ENCODE measurements around the gene PLEKHA4.

Gene PLEKHA4

DNA sequence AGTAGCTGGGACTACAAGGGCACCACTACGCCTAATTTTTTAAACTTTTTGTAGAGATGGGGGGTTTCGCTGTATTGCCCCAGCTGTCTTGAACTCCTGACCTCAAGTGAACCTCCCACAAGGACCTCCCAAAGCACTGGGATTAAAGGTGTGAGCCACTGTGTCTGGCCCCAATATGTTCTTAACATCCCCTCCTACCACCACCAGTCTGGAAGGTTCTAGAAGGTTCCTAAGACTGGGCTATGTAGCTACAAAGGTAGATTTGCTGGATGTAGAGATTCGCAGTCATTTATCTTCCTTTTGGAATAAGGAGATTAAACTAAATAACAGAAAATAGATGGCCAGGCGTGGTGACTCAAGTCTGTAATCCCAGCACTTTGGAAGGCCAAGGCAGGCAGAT lies 37.5 kb downstream of the PLEKHA4 start:
- TF ChIP-seq FOXP2 (optimal IDR thresholded peaks at IDR 0.05; ENCODE audit: borderline replicate concordance, extremely low read depth, extremely low read length, insufficient read depth), result no peak

DNA sequence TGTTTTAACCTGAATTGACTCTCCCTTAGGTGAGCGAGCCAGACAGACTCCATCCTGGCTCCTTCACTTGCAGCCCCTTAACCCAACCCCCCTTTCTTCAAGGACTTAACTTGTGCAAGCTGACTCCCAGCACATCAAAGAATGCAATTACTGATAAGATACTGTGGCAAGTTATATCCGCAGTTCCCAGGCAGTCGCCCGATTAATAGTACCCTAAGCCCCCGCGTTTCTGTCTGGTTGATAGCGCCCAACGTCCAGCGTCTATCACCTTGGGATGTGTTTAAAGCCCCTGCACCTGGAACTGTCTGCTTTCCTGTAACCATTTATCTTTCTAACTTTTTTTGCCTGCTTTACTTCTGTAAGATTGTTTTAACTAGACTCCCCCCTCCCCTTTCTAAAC lies 38.3 kb downstream of the PLEKHA4 start:
- TF ChIP-seq, protein P1, sequence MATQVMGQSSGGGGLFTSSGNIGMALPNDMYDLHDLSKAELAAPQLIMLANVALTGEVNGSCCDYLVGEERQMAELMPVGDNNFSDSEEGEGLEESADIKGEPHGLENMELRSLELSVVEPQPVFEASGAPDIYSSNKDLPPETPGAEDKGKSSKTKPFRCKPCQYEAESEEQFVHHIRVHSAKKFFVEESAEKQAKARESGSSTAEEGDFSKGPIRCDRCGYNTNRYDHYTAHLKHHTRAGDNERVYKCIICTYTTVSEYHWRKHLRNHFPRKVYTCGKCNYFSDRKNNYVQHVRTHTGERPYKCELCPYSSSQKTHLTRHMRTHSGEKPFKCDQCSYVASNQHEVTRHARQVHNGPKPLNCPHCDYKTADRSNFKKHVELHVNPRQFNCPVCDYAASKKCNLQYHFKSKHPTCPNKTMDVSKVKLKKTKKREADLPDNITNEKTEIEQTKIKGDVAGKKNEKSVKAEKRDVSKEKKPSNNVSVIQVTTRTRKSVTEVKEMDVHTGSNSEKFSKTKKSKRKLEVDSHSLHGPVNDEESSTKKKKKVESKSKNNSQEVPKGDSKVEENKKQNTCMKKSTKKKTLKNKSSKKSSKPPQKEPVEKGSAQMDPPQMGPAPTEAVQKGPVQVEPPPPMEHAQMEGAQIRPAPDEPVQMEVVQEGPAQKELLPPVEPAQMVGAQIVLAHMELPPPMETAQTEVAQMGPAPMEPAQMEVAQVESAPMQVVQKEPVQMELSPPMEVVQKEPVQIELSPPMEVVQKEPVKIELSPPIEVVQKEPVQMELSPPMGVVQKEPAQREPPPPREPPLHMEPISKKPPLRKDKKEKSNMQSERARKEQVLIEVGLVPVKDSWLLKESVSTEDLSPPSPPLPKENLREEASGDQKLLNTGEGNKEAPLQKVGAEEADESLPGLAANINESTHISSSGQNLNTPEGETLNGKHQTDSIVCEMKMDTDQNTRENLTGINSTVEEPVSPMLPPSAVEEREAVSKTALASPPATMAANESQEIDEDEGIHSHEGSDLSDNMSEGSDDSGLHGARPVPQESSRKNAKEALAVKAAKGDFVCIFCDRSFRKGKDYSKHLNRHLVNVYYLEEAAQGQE (IDR thresholded peaks at IDR 0.05; ENCODE audit: insufficient read depth in 1 of 2, low read depth in 2 of 2, low read length in 2 of 2), result no peak
- TF ChIP-seq FOXP2 (optimal IDR thresholded peaks at IDR 0.05; ENCODE audit: borderline replicate concordance, extremely low read depth, extremely low read length, insufficient read depth) (no peak), TAF1 (IDR thresholded peaks at IDR 0.05; ENCODE audit: borderline replicate concordance, insufficient read depth, low read length) (no peak), SIN3A (IDR thresholded peaks at IDR 0.05; ENCODE audit: borderline replicate concordance, insufficient read depth, low read length) (no peak)

DNA sequence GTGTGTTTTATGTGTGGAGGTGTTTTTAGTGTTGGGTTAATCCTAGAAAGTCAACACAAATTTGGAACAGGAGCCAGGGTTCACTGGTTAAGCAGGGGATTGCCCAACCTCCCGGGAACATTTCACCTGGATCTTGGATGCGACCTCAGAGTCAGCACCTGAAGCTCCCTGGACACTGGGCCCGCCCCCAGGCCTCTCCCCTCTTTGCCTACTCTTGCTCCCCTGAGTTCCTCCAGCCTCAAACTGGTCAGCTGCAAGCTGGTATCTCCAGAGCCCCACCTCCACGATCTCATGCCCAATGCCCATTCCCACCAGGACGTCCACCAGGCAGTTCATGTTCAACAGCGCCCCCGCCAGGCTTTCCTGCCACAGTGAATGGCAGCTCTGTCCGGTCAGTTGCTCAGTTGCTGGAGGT lies 41.8 kb downstream of the PLEKHA4 start:
- TF ChIP-seq TAF1 (IDR thresholded peaks at IDR 0.05; ENCODE audit: borderline replicate concordance, insufficient read depth, low read length) (no peak), SIN3A (IDR thresholded peaks at IDR 0.05; ENCODE audit: borderline replicate concordance, insufficient read depth, low read length) (no peak), POLR2AphosphoS5 (IDR thresholded peaks at IDR 0.05; ENCODE audit: low read depth, low read length) (no peak), FOXP2 (optimal IDR thresholded peaks at IDR 0.05; ENCODE audit: borderline replicate concordance, extremely low read depth, extremely low read length, insufficient read depth) (no peak)
- TF ChIP-seq, protein P1 (IDR thresholded peaks at IDR 0.05; ENCODE audit: insufficient read depth in 1 of 2, low read depth in 2 of 2, low read length in 2 of 2), result no peak

DNA sequence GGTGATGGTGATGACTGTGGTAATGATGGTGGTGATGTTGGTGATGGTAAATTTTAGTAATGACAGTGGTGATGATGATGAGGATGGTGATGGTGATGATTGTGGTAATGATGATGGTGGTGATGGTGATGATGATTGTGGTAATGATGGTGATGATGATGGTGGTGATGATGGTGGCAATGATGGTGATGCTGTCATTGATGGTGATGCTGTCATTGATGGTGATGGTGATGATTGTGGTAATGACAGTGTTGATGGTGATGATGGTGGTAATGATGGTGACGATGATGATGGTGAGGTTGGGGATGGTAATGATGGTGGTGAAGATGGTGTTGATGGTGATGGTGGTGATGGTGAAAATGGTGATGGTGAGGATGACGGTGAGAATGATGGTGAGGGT lies 45.9 kb downstream of the PLEKHA4 start:
- TF ChIP-seq TAF1 (IDR thresholded peaks at IDR 0.05; ENCODE audit: borderline replicate concordance, insufficient read depth, low read length) (no peak), POLR2AphosphoS5 (IDR thresholded peaks at IDR 0.05; ENCODE audit: low read depth, low read length) (no peak), FOXP2 (optimal IDR thresholded peaks at IDR 0.05; ENCODE audit: borderline replicate concordance, extremely low read depth, extremely low read length, insufficient read depth) (no peak), SIN3A (IDR thresholded peaks at IDR 0.05; ENCODE audit: borderline replicate concordance, insufficient read depth, low read length) (no peak)
- TF ChIP-seq, protein P1 (IDR thresholded peaks at IDR 0.05; ENCODE audit: insufficient read depth in 1 of 2, low read depth in 2 of 2, low read length in 2 of 2), result no peak

DNA sequence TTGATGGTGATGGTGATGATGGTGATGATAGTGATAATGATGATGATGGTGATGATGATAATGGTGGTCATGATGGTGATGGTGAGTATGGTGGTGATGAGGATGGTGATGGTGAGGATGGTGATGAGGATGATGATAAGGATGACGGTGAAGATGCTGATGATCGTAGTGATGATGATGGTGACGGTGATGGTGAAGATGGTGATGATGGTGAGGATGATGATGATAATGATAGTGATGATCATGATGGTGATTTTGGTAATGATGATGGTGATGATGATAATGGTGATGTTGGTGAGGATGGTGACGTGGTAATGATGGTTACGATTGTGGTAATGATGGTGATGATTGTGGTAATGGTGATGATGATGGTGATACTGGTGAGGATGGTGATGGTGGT lies 46.8 kb downstream of the PLEKHA4 start:
- TF ChIP-seq FOXP2 (optimal IDR thresholded peaks at IDR 0.05; ENCODE audit: borderline replicate concordance, extremely low read depth, extremely low read length, insufficient read depth) (no peak), POLR2AphosphoS5 (IDR thresholded peaks at IDR 0.05; ENCODE audit: low read depth, low read length) (no peak), SIN3A (IDR thresholded peaks at IDR 0.05; ENCODE audit: borderline replicate concordance, insufficient read depth, low read length) (no peak), TAF1 (IDR thresholded peaks at IDR 0.05; ENCODE audit: borderline replicate concordance, insufficient read depth, low read length) (no peak)
- TF ChIP-seq, protein P1 (IDR thresholded peaks at IDR 0.05; ENCODE audit: insufficient read depth in 1 of 2, low read depth in 2 of 2, low read length in 2 of 2), result no peak

All from PFSK-1 (cell line).